DLD1 (cell line): ENCODE results near the gene FOXN3.
"Not testable (repeated sequence)": the region's sequence is repeated elsewhere in the genome, so short reads cannot be mapped to it uniquely, and the experiment has no call there.

Experiments used
- in situ Hi-C: cut with HindIII; loops from 2 replicates; pipeline ENCODE4 v1.10.0; 2017; ENCODE audit warnings: low sequenced_read_pairs

The FOXN3 gene

DNA sequence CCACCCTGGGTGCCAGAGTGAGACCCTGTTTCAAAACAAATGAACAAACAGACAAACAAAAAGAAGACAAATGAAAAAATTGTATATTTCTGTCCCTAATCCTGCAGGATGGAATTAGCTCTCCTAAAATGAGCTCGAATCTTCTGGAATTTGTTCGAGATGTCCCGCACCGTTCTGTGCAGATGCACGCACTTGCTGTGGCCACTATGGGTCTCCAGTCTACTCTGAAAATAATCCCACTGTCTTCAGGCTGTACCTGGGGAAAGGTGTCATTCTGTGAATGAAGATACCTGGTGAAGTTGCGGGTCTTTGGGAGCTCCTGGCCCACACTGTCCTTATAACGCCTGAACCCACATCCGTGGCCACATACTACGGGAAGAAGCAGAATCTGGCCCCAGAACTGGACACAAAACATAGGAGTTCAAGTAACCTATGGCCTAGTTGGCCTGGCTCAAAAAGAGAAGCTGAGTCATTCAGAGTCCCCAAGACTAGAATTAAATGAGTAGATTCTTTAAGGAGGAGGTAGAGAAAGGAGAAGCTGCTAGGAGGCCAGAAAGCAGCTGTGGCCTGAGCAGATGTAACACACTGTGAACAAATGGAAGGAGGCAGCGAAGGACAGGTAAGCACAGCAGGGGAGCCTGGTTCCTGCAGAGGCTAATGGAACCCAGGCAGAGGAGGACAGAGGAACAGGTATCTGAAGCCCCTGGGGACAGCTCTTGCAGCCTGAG lies 108.6 kb downstream of the FOXN3 start:
- in situ Hi-C loops: no loop called here

GRCh38 chr14:89307409-89307808 lies 109.6 kb downstream of the FOXN3 start:
- in situ Hi-C loops: no loop called here

GRCh38 chr14:89304972-89305703 lies 111.9 kb downstream of the FOXN3 start:
- in situ Hi-C loops: no loop called here

GRCh38 chr14:89304561-89304960 lies 112.5 kb downstream of the FOXN3 start:
- in situ Hi-C loops: no loop called here

DNA sequence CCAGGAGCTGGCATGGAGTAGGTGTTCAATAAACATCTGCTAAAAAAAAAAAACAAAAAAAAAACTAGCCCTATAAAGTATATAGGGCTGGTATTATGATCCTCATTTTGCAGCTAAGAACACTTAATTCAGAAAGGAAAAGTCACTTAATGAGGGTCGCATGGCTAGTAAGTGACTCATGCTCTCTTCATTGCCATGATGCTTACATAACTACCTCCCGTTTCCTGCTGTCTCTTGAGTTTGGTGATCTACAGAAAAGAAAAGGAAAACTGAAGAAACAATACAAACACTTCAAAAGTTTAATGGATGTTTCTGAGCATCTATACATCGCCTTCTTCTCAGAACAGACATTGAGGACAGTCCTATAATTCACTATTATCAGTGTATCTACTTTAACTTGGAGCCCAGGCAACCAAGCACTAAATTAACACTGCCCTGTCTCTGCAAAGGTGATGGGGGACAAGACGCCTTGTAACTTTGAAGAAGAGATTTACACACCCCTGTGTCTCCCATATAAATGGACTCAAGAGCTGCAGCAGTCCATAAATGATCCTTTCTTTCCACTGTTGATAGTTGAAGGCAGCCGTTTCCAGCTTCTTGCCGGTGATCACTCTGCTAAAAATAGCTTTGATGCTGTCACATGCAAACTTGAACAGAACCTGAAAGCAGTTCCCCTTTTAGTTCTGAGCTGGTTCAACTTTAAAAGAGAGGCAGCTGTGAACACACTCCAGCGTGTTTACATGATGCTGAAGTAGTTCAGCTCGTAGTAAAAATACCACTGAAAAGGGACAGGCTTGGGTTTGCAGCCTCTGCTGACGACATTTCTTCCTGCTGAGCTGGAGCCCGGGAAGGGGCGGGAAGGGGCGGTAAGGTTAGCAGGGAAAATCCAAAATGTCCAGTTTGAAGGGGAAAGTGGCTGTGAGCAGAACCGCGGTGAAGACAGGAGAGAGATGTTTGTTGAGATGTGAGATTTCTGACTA lies 113.3 kb downstream of the FOXN3 start:
- in situ Hi-C loops: no loop called here

- in situ Hi-C loops: no loop called here
Measured at GRCh38 chr14:89302396-89302950, 114.6 kb downstream of the FOXN3 start.

- in situ Hi-C loops: no loop called here
Measured at GRCh38 chr14:89299587-89299986, 117.4 kb downstream of the FOXN3 start.

GRCh38 chr14:89298056-89298834 lies 118.8 kb downstream of the FOXN3 start:
- in situ Hi-C loops: no loop called here

DNA sequence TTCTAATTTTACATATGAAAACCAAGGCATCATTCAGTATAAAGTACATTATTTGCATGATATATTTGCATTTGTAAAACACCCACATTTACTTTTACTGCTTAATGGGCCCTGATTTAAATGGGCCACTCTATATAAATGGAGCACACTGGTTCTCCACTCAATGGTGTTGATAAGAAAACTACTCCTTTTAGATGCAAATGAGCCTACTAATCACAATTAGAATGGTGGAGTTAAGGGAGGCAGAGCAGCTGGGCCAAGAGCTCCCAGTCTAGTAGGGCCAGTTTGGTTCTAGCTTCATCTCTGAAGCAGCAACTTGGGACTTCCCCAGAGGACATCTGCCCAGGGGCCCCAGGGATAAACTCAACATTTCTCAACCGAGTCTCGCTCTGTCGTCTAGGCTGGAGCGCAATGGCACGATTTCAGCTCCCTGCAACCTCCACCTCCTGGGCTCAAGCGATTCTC lies 120.7 kb downstream of the FOXN3 start:
- in situ Hi-C loops: no loop called here

- in situ Hi-C loops: no loop called here
Measured at GRCh38 chr14:89294872-89295271, 122.2 kb downstream of the FOXN3 start.

- in situ Hi-C loops: not testable (repeated sequence)
Measured at GRCh38 chr14:89294469-89294868, 122.6 kb downstream of the FOXN3 start.

DNA sequence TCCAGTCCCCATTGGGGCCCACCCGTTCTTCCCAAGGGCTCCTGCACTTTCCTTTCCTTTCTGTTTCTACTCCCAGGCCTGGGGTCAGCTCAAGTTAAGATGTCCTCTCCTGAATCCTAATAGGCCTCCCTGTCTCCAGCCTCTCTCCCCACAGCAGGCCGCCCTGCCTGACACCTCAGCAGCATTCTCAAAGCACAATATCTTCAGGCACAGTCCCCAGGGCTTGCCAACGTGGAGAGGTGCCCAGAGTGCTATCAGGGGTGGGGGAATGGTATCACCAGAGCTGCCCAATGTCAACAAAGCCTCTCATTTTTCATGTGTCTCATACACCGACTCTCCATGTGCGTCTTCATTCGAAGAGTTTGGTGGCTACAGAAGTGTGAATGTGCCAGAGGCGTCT lies 123.0 kb downstream of the FOXN3 start:
- in situ Hi-C loops: no loop called here

DNA sequence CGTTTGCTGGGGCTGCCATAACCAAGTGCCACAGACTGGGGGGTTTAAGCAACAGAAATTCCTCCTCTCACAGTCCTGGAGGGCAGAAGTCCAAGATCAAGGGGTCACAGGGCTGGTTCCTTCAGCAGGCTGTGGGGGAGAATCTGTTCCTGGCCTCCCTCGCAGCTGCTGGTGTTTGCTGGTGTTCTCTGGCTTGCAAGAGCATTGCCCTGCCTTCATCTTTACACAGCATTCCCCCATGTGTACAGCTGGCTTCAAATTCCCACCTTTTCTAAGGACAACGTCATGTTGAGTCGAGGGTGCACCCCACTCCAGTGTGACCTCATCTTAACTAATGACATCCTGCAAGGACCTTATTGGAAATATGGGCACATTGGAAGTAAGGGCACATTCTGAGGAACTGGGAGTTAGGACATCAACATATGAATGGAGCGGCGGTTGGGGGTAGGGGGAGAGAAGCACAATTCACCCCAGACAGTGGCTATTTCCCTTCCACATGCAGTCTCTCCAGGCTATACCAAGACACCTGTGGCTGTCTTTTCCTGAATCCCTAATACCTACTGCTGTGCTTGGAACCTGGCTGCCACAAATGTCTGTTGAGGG lies 123.6 kb downstream of the FOXN3 start:
- in situ Hi-C loops: no loop called here

DNA sequence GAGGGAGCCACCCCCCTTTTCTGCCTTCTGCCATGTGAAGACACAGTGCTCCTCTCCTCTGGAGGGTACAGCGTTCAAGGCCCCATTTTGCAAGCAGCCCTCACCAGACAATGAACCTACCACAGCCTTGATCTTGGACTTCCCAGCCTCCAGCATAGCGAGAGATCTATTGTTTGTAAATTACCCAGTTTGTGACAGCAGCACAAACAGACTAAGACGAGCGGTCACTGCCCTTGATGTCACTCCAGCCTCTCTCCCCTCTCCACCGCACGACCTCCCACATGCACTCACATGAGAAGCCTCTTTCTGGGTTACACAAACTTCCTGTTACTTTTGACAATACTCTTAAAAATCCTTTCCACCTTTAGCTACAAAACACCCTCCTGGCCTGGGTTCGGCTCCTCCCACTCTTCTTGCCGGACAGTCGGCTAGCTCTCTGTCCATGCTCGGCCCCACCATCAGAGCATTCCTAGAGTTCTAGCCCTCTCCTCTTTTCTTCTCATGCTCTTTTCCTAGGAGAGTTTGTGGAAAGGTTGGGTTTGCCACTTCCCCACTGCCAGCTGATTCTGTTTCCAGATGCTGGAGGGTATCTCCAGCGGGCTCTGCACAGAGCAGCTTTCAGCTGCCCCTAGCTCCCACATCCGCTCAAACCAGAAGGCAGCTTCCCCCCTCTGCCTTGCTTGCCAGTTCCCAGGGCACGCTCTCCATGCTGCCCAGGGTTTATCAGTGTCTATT lies 124.3 kb downstream of the FOXN3 start:
- in situ Hi-C loops: no loop called here

- in situ Hi-C loops: no loop called here
Measured at GRCh38 chr14:89291351-89291940, 125.6 kb downstream of the FOXN3 start.

DNA sequence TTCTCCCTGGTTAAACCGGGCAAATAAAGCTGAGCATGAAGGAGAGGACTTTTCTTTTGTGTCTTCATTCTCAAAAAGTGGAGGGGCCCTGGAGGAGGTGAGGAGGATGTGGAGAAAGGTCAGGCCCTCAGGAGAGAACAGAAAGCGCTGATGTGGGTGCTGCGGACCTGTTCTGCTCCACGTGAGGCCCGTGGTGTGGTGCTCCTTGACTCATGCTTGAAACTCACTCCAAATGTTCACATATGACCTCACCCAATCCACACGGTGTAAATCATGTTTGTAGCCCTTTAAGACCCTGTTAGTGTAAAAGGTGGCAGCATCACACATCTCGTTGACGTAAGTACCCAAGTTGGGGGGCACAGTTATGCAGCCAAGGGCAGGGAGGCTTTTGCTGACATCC lies 126.2 kb downstream of the FOXN3 start:
- in situ Hi-C loops: no loop called here

DNA sequence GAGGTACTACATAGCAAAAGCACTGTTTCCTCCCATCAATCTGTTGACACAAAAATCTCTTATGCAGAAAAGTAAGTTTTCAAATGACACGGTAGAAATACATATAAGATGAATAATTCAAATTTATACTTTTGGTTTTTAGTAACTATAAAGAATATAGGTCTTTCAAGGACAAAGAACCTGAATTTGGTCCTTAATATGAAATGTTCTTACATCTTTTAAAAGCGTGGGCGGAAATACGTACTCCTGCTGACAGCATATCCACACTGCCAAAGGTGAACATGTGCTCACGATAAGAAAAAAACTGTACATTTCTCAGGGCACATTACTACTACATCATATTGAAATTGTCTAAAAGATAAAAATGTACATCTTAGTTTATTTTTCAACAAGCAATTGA lies 127.6 kb downstream of the FOXN3 start:
- in situ Hi-C loops: no loop called here

- in situ Hi-C loops: no loop called here
Measured at GRCh38 chr14:89288114-89288513, 128.9 kb downstream of the FOXN3 start.
